Prostate gland (tissue), 2 donors: ENCODE results near the gene TAS2R1. TPM values are rescaled to one million over a fixed set of nuclear protein-coding genes. Genes with fewer than 3 reads are reported as not detected.

Experiments used
- DNase-seq: peaks from one replicate; pipeline ENCODE4 v3.0.0-alpha.2; 2019; ENCODE audit warnings: low spot score
- H3K27ac ChIP-seq, 2 donors: fragments of 200-600 bp; sonication (generic); 2 replicates each; pipeline ENCODE4 v1.5.1; 2017 to 2019
- H3K27me3 ChIP-seq: fragments of 200-600 bp; sonication (generic); replicated peaks from 2 replicates; pipeline ENCODE4 v1.5.1; 2019; ENCODE audit not compliant: insufficient read depth
- H3K36me3 ChIP-seq, 2 donors: fragments of 200-600 bp; sonication (generic); 1 replicate in 1 of 2; 2 replicates in 1 of 2; pipeline versions ENCODE4 v1.5.1 to v1.8.1; 2017 to 2019
- H3K4me1 ChIP-seq: fragments of 200-600 bp; sonication (generic); replicated peaks from 2 replicates; pipeline ENCODE4 v1.5.1; 2019
- H3K4me3 ChIP-seq, 2 donors: fragments of 200-600 bp; sonication (generic); 2 replicates each; pipeline ENCODE4 v1.5.1; 2017 to 2019
- H3K9me3 ChIP-seq: fragments of 200-600 bp; sonication (generic); 2 replicates; pipeline ENCODE4 v1.5.1; 2017
- POLR2A ChIP-seq: fragments of 450-650 bp; IDR thresholded peaks from one replicate; pipeline ENCODE4 v1.6.1; 2016; ENCODE audit warnings: antibody characterized with exemption, mild to moderate bottlenecking
- POLR2AphosphoS5 ChIP-seq: sonication (generic); formaldehyde crosslinking; IDR thresholded peaks from one replicate; pipeline ENCODE4 v1.6.1; 2017; ENCODE audit warnings: antibody characterized with exemption
- WGBS: methylation state at CpG from one replicate; pipeline ENCODE4 v1.1.5; 2018; 5-methylcytosine and 5-hydroxymethylcytosine counted together
- intact Hi-C: fragments of 100-400 bp; cut with DNase I; formaldehyde crosslinking; loops from one replicate; pipeline ENCODE4 v1.14.2; 2022
- total RNA-seq, 2 donors: library from RNA; depleted of rRNA; stranded (reverse); fragments of >200 nt; gene quantifications; one replicate each; pipeline ENCODE4 v1.1.0, GENCODE V29; 2016
- TF ChIP-seq, protein P1 (sequence below), 4 experiments: fragments of 200-600 bp in 2 of 4; fragments of 450-650 bp in 2 of 4; sonication (generic) in 2 of 4; IDR thresholded peaks; 1 replicate in 3 of 4; 2 replicates in 1 of 4; pipeline ENCODE4 v1.5.1; 2016 to 2019; ENCODE audit warnings: antibody characterized with exemption in 4 of 4, mild to moderate bottlenecking in 2 of 4, moderate library complexity in 2 of 4

TAS2R1 gene
- total RNA-seq, 2 donors from 2014 or later = not detected

DNA sequence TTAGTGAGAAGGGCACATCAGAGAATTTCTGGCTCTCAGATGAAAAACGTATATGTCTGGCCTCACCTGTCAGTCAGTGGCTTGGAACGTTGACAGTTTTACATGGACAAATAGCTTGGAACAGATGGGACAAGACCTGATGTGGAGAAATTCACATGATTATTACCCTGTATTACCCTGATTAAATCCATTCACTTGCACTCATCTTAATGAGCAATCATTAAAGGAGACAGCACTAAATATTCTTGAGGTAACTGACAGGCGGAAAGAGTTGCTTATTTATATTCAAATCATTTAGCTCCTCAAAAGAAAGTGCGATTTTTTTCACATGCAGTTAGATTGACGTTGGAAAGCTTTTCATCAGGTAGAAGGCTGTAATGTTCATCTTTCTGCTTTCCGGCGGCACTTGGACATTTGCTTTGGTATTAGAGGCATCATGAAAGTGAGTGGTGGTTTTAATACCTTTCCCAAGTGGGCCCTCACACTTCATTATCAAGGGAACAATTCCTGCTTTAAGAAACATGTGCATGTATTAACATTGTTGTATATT, 11.7 kb upstream of the TAS2R1 start:
- H3K4me3 ChIP-seq = no peak overlapping the region
- H3K4me1 ChIP-seq = no peaks in the 10 kb centered on the region
- no peak overlapping the region for H3K27ac ChIP-seq
- no peaks in the 10 kb centered on the region for H3K9me3 ChIP-seq
- intact Hi-C loops = no loop called here
- TF ChIP-seq POLR2A (no peak), POLR2AphosphoS5 (no peak)
- TF ChIP-seq, protein P1, sequence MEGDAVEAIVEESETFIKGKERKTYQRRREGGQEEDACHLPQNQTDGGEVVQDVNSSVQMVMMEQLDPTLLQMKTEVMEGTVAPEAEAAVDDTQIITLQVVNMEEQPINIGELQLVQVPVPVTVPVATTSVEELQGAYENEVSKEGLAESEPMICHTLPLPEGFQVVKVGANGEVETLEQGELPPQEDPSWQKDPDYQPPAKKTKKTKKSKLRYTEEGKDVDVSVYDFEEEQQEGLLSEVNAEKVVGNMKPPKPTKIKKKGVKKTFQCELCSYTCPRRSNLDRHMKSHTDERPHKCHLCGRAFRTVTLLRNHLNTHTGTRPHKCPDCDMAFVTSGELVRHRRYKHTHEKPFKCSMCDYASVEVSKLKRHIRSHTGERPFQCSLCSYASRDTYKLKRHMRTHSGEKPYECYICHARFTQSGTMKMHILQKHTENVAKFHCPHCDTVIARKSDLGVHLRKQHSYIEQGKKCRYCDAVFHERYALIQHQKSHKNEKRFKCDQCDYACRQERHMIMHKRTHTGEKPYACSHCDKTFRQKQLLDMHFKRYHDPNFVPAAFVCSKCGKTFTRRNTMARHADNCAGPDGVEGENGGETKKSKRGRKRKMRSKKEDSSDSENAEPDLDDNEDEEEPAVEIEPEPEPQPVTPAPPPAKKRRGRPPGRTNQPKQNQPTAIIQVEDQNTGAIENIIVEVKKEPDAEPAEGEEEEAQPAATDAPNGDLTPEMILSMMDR (IDR thresholded peaks at IDR 0.05) = no peak
- no peaks in the 10 kb centered on the region for H3K27me3 ChIP-seq
- 73% methylated on average over 7 of the region's 7 CpGs for WGBS
- no peaks in the 10 kb centered on the region for H3K36me3 ChIP-seq
- no peak for DNase-seq

DNA sequence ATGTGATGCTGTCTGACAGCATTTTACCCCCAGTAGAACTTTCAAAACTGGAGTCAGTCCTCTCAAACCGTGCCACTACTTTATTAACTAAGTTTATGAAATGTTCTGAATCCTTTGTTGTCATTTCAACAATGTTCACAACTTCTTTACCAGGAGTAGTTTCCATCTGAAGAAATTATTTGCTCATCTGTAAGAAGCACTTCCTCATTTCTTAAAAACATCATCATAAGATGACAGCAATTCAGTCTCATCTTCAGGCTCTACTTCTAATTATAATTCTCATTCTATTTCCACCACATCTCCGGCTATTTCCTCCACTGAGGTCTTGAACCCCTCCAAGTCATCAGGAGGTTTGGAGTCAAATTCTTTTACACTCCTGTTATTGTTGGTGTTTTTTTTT, 2.3 kb upstream of the TAS2R1 start:
- H3K27ac ChIP-seq = no peak overlapping the region
- intact Hi-C loops = no loop called here
- 83% methylated on average over 2 of the region's 2 CpGs for WGBS
- no peaks in the 10 kb centered on the region for H3K36me3 ChIP-seq
- TF ChIP-seq POLR2AphosphoS5 (no peak), POLR2A (no peak)
- TF ChIP-seq, protein P1 (IDR thresholded peaks at IDR 0.05) = no peak
- H3K27me3 ChIP-seq = no peaks in the 10 kb centered on the region
- H3K4me3 ChIP-seq = no peak overlapping the region
- H3K4me1 ChIP-seq = no peaks in the 10 kb centered on the region
- H3K9me3 ChIP-seq = no peaks in the 10 kb centered on the region
- DNase-seq = no peak

DNA sequence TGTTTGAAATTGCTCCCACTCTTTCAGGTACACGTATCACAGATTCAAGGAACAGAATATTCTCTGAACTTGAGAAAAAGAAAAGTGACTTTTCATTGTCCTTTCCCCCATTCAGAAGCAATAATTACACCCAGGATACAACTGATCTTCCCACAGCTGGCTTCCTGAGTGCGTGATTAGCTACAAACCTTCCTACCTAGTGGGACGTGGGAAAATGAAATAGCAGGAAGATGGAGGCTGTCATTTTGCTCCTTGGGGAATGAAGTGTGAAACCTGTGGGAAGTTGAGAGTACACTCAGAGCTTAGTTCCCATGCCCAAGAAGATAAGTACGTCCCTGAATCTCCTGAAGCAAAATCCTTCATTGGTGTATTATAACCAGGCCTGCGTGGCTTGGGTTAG, 2.6 kb downstream of the TAS2R1 start:
- Histone ChIP-seq H3K9me3 (no peaks in the 10 kb centered on the region), H3K27ac (no peak overlapping the region), H3K4me1 (no peaks in the 10 kb centered on the region), H3K4me3 (no peak overlapping the region), H3K27me3 (no peaks in the 10 kb centered on the region), H3K36me3 (no peaks in the 10 kb centered on the region)
- no peak for TF ChIP-seq POLR2AphosphoS5
- TF ChIP-seq POLR2A = no peak
- TF ChIP-seq, protein P1 (IDR thresholded peaks at IDR 0.05) = no peak
- DNase-seq = no peak
- intact Hi-C loops = no loop called here
- 79% methylated on average over 5 of the region's 5 CpGs for WGBS

DNA sequence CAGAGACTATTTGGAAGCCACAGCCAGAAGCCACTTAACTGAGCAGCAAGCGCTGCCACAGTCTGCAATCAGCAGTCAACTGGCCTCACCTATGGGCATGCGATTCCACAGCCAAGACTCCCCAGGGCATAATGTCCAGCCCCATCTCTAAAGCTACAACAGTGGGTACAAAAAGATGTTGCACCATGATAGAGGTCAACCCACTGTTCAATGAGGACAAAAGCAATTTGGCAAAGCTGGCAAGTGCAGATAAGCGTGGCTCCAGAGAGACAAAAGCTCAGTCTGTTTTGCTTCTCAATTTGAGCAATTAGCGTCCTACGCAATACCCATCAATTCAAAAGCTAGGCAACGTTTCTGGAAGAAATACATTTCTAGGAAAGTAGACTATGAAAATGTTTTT, 3.2 kb downstream of the TAS2R1 start:
- H3K36me3 ChIP-seq = no peaks in the 10 kb centered on the region
- no peak for DNase-seq
- WGBS = 90% methylated on average over 6 of the region's 6 CpGs
- no peak overlapping the region for H3K27ac ChIP-seq
- no peak overlapping the region for H3K4me3 ChIP-seq
- intact Hi-C loops = no loop called here
- TF ChIP-seq POLR2A = no peak
- TF ChIP-seq, protein P1 (IDR thresholded peaks at IDR 0.05) = no peak
- TF ChIP-seq POLR2AphosphoS5 = no peak
- no peaks in the 10 kb centered on the region for H3K9me3 ChIP-seq
- H3K27me3 ChIP-seq = no peaks in the 10 kb centered on the region
- H3K4me1 ChIP-seq = no peaks in the 10 kb centered on the region

DNA sequence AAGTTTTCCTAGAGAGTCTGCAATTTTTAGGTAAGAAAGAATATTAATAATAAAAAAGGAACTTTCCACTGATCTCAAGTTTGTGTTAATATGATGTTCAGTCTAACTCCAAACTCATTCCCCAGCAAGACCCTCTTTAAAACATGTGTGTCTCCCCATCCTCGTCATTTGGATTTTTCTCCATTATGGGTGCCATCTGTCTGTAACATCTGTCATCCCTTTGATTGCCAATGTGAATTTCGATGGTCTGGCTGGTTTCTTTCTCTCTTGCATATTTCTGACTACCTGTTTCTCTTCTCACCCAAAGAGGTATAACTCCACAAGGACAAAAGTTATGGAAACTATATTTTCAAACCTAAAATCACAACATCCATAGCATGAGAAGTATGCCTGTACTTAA, 4.4 kb downstream of the TAS2R1 start:
- intact Hi-C loops = no loop called here
- no peak overlapping the region for H3K27ac ChIP-seq
- TF ChIP-seq, protein P1 (IDR thresholded peaks at IDR 0.05) = no peak
- TF ChIP-seq POLR2A (no peak), POLR2AphosphoS5 (no peak)

More for the DNA sequence above, 4.4 kb downstream of the TAS2R1 start:
- Histone ChIP-seq H3K27me3 (no peaks in the 10 kb centered on the region), H3K4me1 (no peaks in the 10 kb centered on the region), H3K4me3 (no peak overlapping the region), H3K9me3 (no peaks in the 10 kb centered on the region), H3K36me3 (no peaks in the 10 kb centered on the region)
- 93% methylated on average over 2 of the region's 2 CpGs for WGBS
- no peak for DNase-seq
